Measurements from ENCODE around the gene DRC3. TPM values are rescaled to one million over a fixed set of nuclear protein-coding genes. Genes with fewer than 3 reads are reported as not detected.

Gene DRC3
- total RNA-seq, 2 donors from 2014 or later: 2.0 to 2.6 TPM

DNA sequence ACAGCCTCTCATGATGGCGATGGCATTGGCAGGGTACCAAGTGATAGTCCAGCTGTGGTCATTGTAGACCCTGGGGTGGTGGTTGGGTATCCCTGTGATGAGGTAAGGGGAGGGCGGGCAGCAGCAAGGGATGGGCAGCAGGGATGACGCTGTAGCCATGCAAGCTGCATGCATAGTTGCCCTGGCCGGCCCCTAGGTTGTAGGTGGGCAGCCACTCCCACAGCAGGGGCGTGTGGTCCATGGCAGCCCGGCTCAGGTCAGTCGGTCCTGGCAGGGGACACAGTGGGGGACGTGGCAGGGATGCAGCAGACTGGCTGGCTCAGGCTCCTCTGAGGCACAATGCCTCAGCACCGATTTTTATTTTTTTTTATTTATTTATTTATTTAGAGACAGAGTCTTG is 8.7 kb downstream of the DRC3 start:
- H3K4me1 Mint-ChIP-seq: no peaks in the 10 kb centered on the region
- H3K27ac ChIP-seq (ENCODE audit: low read depth, low read length): no peak overlapping the region
- no peak overlapping the region for H3K4me3 ChIP-seq (ENCODE audit: low read length)
- no peak overlapping the region for H3K4me3 Mint-ChIP-seq
- no peak overlapping the region for H3K27ac Mint-ChIP-seq
- no peaks in the 10 kb centered on the region for H3K9me3 ChIP-seq (ENCODE audit: control insufficient read depth, low read length)
- no peaks in the 10 kb centered on the region for H3K9me3 Mint-ChIP-seq
- 92 to 95% methylated on average over 6 to 8 of the region's 9 CpGs for WGBS, 2 experiments (ENCODE audit: insufficient coverage in 1 of 2, insufficient read length in 1 of 2)
- H3K9ac ChIP-seq (ENCODE audit: extremely low read depth, low read length, poor library complexity, severe bottlenecking): no peak overlapping the region
- no peaks in the 10 kb centered on the region for H3K27me3 Mint-ChIP-seq (ENCODE audit: insufficient read depth)
- H3K36me3 Mint-ChIP-seq (ENCODE audit: low read depth): no peaks in the 10 kb centered on the region
- no peak for DNase-seq
- H3K4me1 ChIP-seq (ENCODE audit: control insufficient read depth, insufficient read depth, low read length): no peaks in the 10 kb centered on the region
- no peaks in the 10 kb centered on the region for H3K27me3 ChIP-seq (ENCODE audit: control insufficient read depth, insufficient read depth, low read length, poor library complexity, severe bottlenecking)
- TF ChIP-seq, protein P1, sequence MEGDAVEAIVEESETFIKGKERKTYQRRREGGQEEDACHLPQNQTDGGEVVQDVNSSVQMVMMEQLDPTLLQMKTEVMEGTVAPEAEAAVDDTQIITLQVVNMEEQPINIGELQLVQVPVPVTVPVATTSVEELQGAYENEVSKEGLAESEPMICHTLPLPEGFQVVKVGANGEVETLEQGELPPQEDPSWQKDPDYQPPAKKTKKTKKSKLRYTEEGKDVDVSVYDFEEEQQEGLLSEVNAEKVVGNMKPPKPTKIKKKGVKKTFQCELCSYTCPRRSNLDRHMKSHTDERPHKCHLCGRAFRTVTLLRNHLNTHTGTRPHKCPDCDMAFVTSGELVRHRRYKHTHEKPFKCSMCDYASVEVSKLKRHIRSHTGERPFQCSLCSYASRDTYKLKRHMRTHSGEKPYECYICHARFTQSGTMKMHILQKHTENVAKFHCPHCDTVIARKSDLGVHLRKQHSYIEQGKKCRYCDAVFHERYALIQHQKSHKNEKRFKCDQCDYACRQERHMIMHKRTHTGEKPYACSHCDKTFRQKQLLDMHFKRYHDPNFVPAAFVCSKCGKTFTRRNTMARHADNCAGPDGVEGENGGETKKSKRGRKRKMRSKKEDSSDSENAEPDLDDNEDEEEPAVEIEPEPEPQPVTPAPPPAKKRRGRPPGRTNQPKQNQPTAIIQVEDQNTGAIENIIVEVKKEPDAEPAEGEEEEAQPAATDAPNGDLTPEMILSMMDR (conservative IDR thresholded peaks at IDR 0.05): no peak
- H3K36me3 ChIP-seq (ENCODE audit: control insufficient read depth, insufficient read depth, low read length): no peaks in the 10 kb centered on the region

DNA sequence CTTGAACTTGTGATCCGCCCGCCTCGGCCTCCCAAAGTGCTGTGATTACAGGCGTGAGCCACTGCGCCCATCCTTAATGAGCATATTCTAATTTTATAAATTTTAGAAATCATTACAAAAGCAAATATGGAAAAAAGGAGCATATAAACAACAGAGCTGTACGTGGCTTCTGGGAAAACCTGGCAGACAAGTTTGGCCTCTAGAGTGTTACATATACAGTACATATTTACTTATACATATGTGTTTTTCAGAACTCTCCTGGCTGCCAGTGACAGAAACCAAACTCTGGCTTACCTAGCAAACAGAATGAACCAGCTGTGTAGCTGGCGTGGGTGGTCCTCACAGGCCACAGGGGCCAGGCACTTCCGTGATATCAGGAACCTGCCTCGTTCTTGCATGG is 10.1 kb downstream of the DRC3 start:
- no peaks in the 10 kb centered on the region for H3K36me3 ChIP-seq (ENCODE audit: control insufficient read depth, insufficient read depth, low read length)
- no peak overlapping the region for H3K4me3 Mint-ChIP-seq
- H3K27me3 ChIP-seq (ENCODE audit: control insufficient read depth, insufficient read depth, low read length, poor library complexity, severe bottlenecking): no peaks in the 10 kb centered on the region
- no peaks in the 10 kb centered on the region for H3K9me3 ChIP-seq (ENCODE audit: control insufficient read depth, low read length)
- no peaks in the 10 kb centered on the region for H3K36me3 Mint-ChIP-seq (ENCODE audit: low read depth)
- no peak overlapping the region for H3K9ac ChIP-seq (ENCODE audit: extremely low read depth, low read length, poor library complexity, severe bottlenecking)
- TF ChIP-seq, protein P1 (conservative IDR thresholded peaks at IDR 0.05): no peak
- H3K27ac ChIP-seq (ENCODE audit: low read depth, low read length): no peak overlapping the region
- H3K9me3 Mint-ChIP-seq: no peaks in the 10 kb centered on the region
- H3K27ac Mint-ChIP-seq: no peak overlapping the region
- H3K27me3 Mint-ChIP-seq (ENCODE audit: insufficient read depth): no peaks in the 10 kb centered on the region
- H3K4me1 Mint-ChIP-seq: no peaks in the 10 kb centered on the region
- H3K4me3 ChIP-seq (ENCODE audit: low read length): no peak overlapping the region
- H3K4me1 ChIP-seq (ENCODE audit: control insufficient read depth, insufficient read depth, low read length): no peaks in the 10 kb centered on the region
- WGBS, 2 experiments (ENCODE audit: insufficient coverage in 1 of 2, insufficient read length in 1 of 2): 94 to 98% methylated on average over 3 to 7 of the region's 9 CpGs
- DNase-seq: no peak

DNA sequence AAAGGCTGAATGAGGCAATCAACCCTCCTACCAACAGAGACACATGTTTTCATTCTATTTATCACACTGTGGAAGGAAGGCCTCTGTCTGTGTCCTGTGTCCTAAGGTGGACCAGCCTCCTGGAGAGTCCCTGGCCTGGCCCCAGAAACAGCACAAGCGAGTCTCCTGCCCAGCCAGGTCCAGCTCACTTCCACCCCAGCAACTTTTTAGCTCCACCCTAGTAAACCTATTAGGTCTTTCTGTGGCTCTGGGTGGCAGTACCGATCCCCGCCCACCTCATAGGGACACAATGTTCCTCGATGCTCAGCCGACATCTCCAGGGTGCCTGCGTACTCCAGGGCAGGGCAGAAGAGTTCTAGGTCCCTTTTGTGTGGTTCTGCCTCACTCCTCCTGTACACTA is 10.7 kb downstream of the DRC3 start:
- Histone ChIP-seq H3K36me3 (ENCODE audit: control insufficient read depth, insufficient read depth, low read length) (no peaks in the 10 kb centered on the region), H3K9me3 (ENCODE audit: control insufficient read depth, low read length) (no peaks in the 10 kb centered on the region), H3K4me1 (ENCODE audit: control insufficient read depth, insufficient read depth, low read length) (no peaks in the 10 kb centered on the region), H3K27me3 (ENCODE audit: control insufficient read depth, insufficient read depth, low read length, poor library complexity, severe bottlenecking) (no peaks in the 10 kb centered on the region), H3K27ac (ENCODE audit: low read depth, low read length) (no peak overlapping the region), H3K4me3 (ENCODE audit: low read length) (no peak overlapping the region), H3K9ac (ENCODE audit: extremely low read depth, low read length, poor library complexity, severe bottlenecking) (no peak overlapping the region)
- H3K27ac Mint-ChIP-seq: no peak overlapping the region
- H3K4me1 Mint-ChIP-seq: no peaks in the 10 kb centered on the region
- TF ChIP-seq, protein P1 (conservative IDR thresholded peaks at IDR 0.05): no peak
- H3K4me3 Mint-ChIP-seq: no peak overlapping the region
- 86 to 92% methylated on average over 6 of the region's 6 CpGs for WGBS, 2 experiments (ENCODE audit: insufficient coverage in 1 of 2, insufficient read length in 1 of 2)
- H3K27me3 Mint-ChIP-seq (ENCODE audit: insufficient read depth): no peaks in the 10 kb centered on the region
- peak; percentile 48 for DNase-seq
- no peaks in the 10 kb centered on the region for H3K36me3 Mint-ChIP-seq (ENCODE audit: low read depth)
- no peaks in the 10 kb centered on the region for H3K9me3 Mint-ChIP-seq
